Measurements from ENCODE around the gene CKLF. TPM values are rescaled to one million over a fixed set of nuclear protein-coding genes. Genes with fewer than 3 reads are reported as not detected.
"Not testable (repeated sequence)": the region's sequence is repeated elsewhere in the genome, so short reads cannot be mapped to it uniquely, and the experiment has no call there.

Gene CKLF
- total and polyA plus RNA-seq, 3 experiments from 2014 or later = 118 to 265 (median 121) TPM

- H3K27me3 Mint-ChIP-seq; H3K9me3 ChIP-seq (ENCODE audit: low read length); H3K9me3 Mint-ChIP-seq; H3K27me3 ChIP-seq (ENCODE audit: insufficient read depth, low read length, poor library complexity, severe bottlenecking); H3K27ac ChIP-seq (ENCODE audit: low read depth, low read length); H3K36me3 Mint-ChIP-seq; H3K4me3 ChIP-seq (ENCODE audit: low read length); H3K4me1 ChIP-seq (ENCODE audit: insufficient read depth, low read length); H3K4me3 Mint-ChIP-seq; H3K36me3 ChIP-seq (ENCODE audit: insufficient read depth, low read length); DNase-seq: not testable (repeated sequence)
- Mint-ChIP-seq H3K4me1 (peaks cover 10 to 25% (median 15%) of the 10 kb centered on the region in 3 donors), H3K27ac (peak overlapping the region in 1 of 8 donors; percentile 50)
- POLR2A ChIA-PET = interaction anchor here (0.6 kb wide), 1 partner anchor 128 kb away, joined by 3 read pairs; no protein-coding TSS in a partner anchor
- CTCF ChIA-PET = interaction anchor here (0.7 to 4.4 kb wide), 4 partner anchors 11 to 234 kb away, joined by 3 to 23 read pairs (median 3); partner anchors contain the start of gene NAE1
Observed at GRCh38 chr16:66596559-66596958, 44.2 kb downstream of the CKLF start.

- ChIA-PET CTCF (interaction anchor here (0.6 to 5.3 kb wide), 4 partner anchors 8 to 234 kb away, joined by 3 to 24 read pairs (median 13); partner anchors contain the start of genes CMTM2 and NAE1), POLR2A (no interaction called here)
- H3K36me3 ChIP-seq (ENCODE audit: insufficient read depth, low read length) = no peaks in the 10 kb centered on the region
- no peak overlapping the region for H3K4me3 Mint-ChIP-seq
- no peak overlapping the region for H3K4me3 ChIP-seq (ENCODE audit: low read length)
- no peaks in the 10 kb centered on the region for H3K27me3 ChIP-seq (ENCODE audit: insufficient read depth, low read length, poor library complexity, severe bottlenecking)
- DNase-seq = no peak
- H3K27ac ChIP-seq (ENCODE audit: low read depth, low read length) = no peak overlapping the region
- H3K36me3 Mint-ChIP-seq = no peaks in the 10 kb centered on the region
- H3K27ac Mint-ChIP-seq = peak overlapping the region in 7 of 8 donors; percentile 11 to 92 (median 33)
- H3K4me1 ChIP-seq (ENCODE audit: insufficient read depth, low read length) = peaks cover 8% of the 10 kb centered on the region
- H3K9me3 Mint-ChIP-seq = no peaks in the 10 kb centered on the region
- no peaks in the 10 kb centered on the region for H3K9me3 ChIP-seq (ENCODE audit: low read length)
- no peaks in the 10 kb centered on the region for H3K27me3 Mint-ChIP-seq
- H3K4me1 Mint-ChIP-seq = peaks cover 10 to 25% (median 15%) of the 10 kb centered on the region in 3 donors
Observed at GRCh38 chr16:66596986-66597848, 44.8 kb downstream of the CKLF start.

DNA sequence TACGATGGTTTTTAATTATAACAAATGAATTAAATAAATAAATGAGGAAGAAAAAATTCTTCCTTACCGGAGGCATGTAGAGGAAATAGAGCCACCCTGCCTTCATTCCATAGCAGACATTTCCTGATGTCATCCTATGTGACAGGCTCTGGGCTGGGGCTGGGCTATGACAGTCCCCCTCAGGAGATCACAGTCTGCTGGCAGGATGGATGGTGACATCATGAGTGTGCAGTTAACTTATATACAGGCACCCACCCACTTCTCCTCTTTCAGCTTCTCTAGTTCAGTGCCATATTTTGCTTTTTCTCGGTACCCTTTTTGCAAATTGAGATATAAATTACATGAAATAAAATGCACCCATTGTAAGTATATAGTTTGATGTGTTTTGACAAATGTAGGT, 45.7 kb downstream of the CKLF start:
- H3K27ac ChIP-seq (ENCODE audit: low read depth, low read length) = no peak overlapping the region
- Mint-ChIP-seq H3K27ac (peak overlapping the region in 7 of 8 donors; percentile 9 to 85 (median 27)), H3K36me3 (no peaks in the 10 kb centered on the region), H3K4me1 (peaks cover 14 to 29% (median 20%) of the 10 kb centered on the region in 3 donors), H3K4me3 (no peak overlapping the region), H3K9me3 (no peaks in the 10 kb centered on the region), H3K27me3 (no peaks in the 10 kb centered on the region)
- no peaks in the 10 kb centered on the region for H3K9me3 ChIP-seq (ENCODE audit: low read length)
- POLR2A ChIA-PET = no interaction called here
- CTCF ChIA-PET = interaction anchor here (1.5 to 5.3 kb wide), 3 partner anchors 8 to 119 kb away, joined by 3 to 24 read pairs (median 23); no protein-coding TSS in a partner anchor
- DNase-seq = no peak
- no peaks in the 10 kb centered on the region for H3K27me3 ChIP-seq (ENCODE audit: insufficient read depth, low read length, poor library complexity, severe bottlenecking)
- peaks cover 8% of the 10 kb centered on the region for H3K4me1 ChIP-seq (ENCODE audit: insufficient read depth, low read length)
- H3K4me3 ChIP-seq (ENCODE audit: low read length) = no peak overlapping the region
- H3K36me3 ChIP-seq (ENCODE audit: insufficient read depth, low read length) = no peaks in the 10 kb centered on the region

DNA sequence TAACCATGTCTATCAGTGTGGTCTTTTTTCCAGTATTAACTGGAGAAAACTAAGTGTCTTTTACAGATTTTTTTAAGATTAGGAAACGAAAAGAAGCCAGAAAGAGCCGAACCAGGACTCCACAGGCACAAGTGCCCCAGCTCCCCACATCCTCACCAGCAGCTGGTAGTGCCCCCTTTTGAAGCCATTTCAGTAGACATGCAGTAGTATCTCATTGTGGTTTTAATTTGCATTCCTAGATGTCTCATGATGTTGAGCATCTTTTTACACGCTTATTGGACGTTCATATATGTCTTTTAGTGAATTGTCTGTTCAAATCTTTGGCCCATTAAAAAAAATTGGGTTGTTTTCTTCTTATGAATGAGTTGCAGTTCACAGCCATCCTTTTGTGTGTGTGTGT, 47.4 kb downstream of the CKLF start:
- ChIA-PET CTCF (interaction anchor here (1.2 to 5.3 kb wide), 3 partner anchors 8 to 36 kb away, joined by 3 to 24 read pairs (median 23); no protein-coding TSS in a partner anchor), POLR2A (no interaction called here)
- Mint-ChIP-seq H3K9me3 (no peaks in the 10 kb centered on the region), H3K36me3 (peaks cover 0 to 8% (median 0%) of the 10 kb centered on the region in 3 donors), H3K4me1 (peaks cover 19 to 36% (median 28%) of the 10 kb centered on the region in 3 donors), H3K27ac (peak overlapping the region in 4 of 8 donors; percentile 35 to 78 (median 54)), H3K4me3 (peak overlapping the region in 1 of 7 donors; percentile 46), H3K27me3 (no peaks in the 10 kb centered on the region)
- no peak overlapping the region for H3K27ac ChIP-seq (ENCODE audit: low read depth, low read length)
- H3K4me1 ChIP-seq (ENCODE audit: insufficient read depth, low read length) = peaks cover 18% of the 10 kb centered on the region
- DNase-seq = peak in 1 of 5 donors; percentile 42
- H3K9me3 ChIP-seq (ENCODE audit: low read length) = no peaks in the 10 kb centered on the region
- no peaks in the 10 kb centered on the region for H3K36me3 ChIP-seq (ENCODE audit: insufficient read depth, low read length)
- no peaks in the 10 kb centered on the region for H3K27me3 ChIP-seq (ENCODE audit: insufficient read depth, low read length, poor library complexity, severe bottlenecking)
- H3K4me3 ChIP-seq (ENCODE audit: low read length) = no peak overlapping the region

GRCh38 chr16:66600477-66600876, 48.1 kb downstream of the CKLF start:
- peak overlapping the region in 3 of 8 donors; percentile 1 to 91 (median 51) for H3K27ac Mint-ChIP-seq
- no peak overlapping the region for H3K4me3 Mint-ChIP-seq
- ChIA-PET POLR2A (interaction anchor here (1.0 kb wide), 1 partner anchor 48 kb away, joined by 4 read pairs; the partner anchor contains the start of gene CKLF), CTCF (interaction anchor here (0.8 to 5.3 kb wide), 3 partner anchors 11 to 80 kb away, joined by 3 to 24 read pairs (median 5); no protein-coding TSS in a partner anchor)
- H3K36me3 Mint-ChIP-seq = peaks cover 0 to 8% (median 0%) of the 10 kb centered on the region in 3 donors
- Histone ChIP-seq H3K36me3 (ENCODE audit: insufficient read depth, low read length) (no peaks in the 10 kb centered on the region), H3K4me1 (ENCODE audit: insufficient read depth, low read length) (peaks cover 18% of the 10 kb centered on the region), H3K9me3 (ENCODE audit: low read length) (no peaks in the 10 kb centered on the region), H3K4me3 (ENCODE audit: low read length) (no peak overlapping the region), H3K27ac (ENCODE audit: low read depth, low read length) (no peak overlapping the region), H3K27me3 (ENCODE audit: insufficient read depth, low read length, poor library complexity, severe bottlenecking) (no peaks in the 10 kb centered on the region)
- no peaks in the 10 kb centered on the region for H3K9me3 Mint-ChIP-seq
- no peaks in the 10 kb centered on the region for H3K27me3 Mint-ChIP-seq
- no peak for DNase-seq
- H3K4me1 Mint-ChIP-seq = peaks cover 19 to 36% (median 28%) of the 10 kb centered on the region in 3 donors

- no peaks in the 10 kb centered on the region for H3K9me3 ChIP-seq (ENCODE audit: low read length)
- H3K9me3 Mint-ChIP-seq = no peaks in the 10 kb centered on the region
Observed at GRCh38 chr16:66601471-66601870, 49.1 kb downstream of the CKLF start.

GRCh38 chr16:66603537-66604375, 51.4 kb downstream of the CKLF start:
- Mint-ChIP-seq H3K4me3 (peak overlapping the region; percentile 83 to 99 (median 90)), H3K27ac (peak overlapping the region; percentile 84 to 98 (median 92)), H3K36me3 (peaks cover 0 to 14% (median 0%) of the 10 kb centered on the region in 3 donors), H3K9me3 (no peaks in the 10 kb centered on the region), H3K27me3 (peaks cover 0 to 1% of the 10 kb centered on the region in 2 donors), H3K4me1 (peaks cover 34 to 50% (median 39%) of the 10 kb centered on the region in 3 donors)
- DNase-seq = peak; percentile 51 to 92 (median 81)
- Histone ChIP-seq H3K4me1 (ENCODE audit: insufficient read depth, low read length) (peaks cover 34% of the 10 kb centered on the region), H3K9me3 (ENCODE audit: low read length) (no peaks in the 10 kb centered on the region), H3K27me3 (ENCODE audit: insufficient read depth, low read length, poor library complexity, severe bottlenecking) (no peaks in the 10 kb centered on the region), H3K36me3 (ENCODE audit: insufficient read depth, low read length) (peaks cover under 1% of the 10 kb centered on the region), H3K4me3 (ENCODE audit: low read length) (peak overlapping the region; percentile 83), H3K27ac (ENCODE audit: low read depth, low read length) (peak overlapping the region; percentile 65)
- ChIA-PET POLR2A (interaction anchor here (0.7 to 2.2 kb wide), 12 partner anchors 14 to 269 kb away, joined by 3 to 15 read pairs (median 3); partner anchors contain the start of genes CKLF, CMTM2 and TK2), CTCF (interaction anchor here (0.8 to 2.8 kb wide), 13 partner anchors 9 to 198 kb away, joined by 3 to 23 read pairs (median 4); partner anchors contain the start of genes CKLF and CMTM2)

More at GRCh38 chr16:66601471-66601870, 49.1 kb downstream of the CKLF start:
- CTCF ChIA-PET = interaction anchor here (0.8 to 5.3 kb wide), 5 partner anchors 12 to 196 kb away, joined by 3 to 24 read pairs (median 5); no protein-coding TSS in a partner anchor
- DNase-seq = no peak
- H3K4me3 ChIP-seq (ENCODE audit: low read length) = no peak overlapping the region
- POLR2A ChIA-PET = interaction anchor here (1.0 to 1.2 kb wide), 2 partner anchors 49 kb away, joined by 4 read pairs; partner anchors contain the start of gene CKLF
- H3K36me3 ChIP-seq (ENCODE audit: insufficient read depth, low read length) = no peaks in the 10 kb centered on the region
- no peak overlapping the region for H3K27ac Mint-ChIP-seq
- H3K4me1 ChIP-seq (ENCODE audit: insufficient read depth, low read length) = peaks cover 27% of the 10 kb centered on the region
- H3K4me3 Mint-ChIP-seq = no peak overlapping the region
- peaks cover 0 to 1% of the 10 kb centered on the region in 2 donors for H3K27me3 Mint-ChIP-seq
- H3K27me3 ChIP-seq (ENCODE audit: insufficient read depth, low read length, poor library complexity, severe bottlenecking) = no peaks in the 10 kb centered on the region
- H3K4me1 Mint-ChIP-seq = peaks cover 27 to 46% (median 35%) of the 10 kb centered on the region in 3 donors
- H3K36me3 Mint-ChIP-seq = peaks cover 0 to 12% (median 0%) of the 10 kb centered on the region in 3 donors
- H3K27ac ChIP-seq (ENCODE audit: low read depth, low read length) = no peak overlapping the region

Data from CD8-positive, alpha-beta memory T cell (primary cell).